H1 (cell line): ENCODE measurements around the gene EN1. TPM values are rescaled to one million over a fixed set of nuclear protein-coding genes. Genes with fewer than 3 reads are reported as not detected.

ENCODE experiments used
- CTCF ChIP-seq, 3 experiments: IDR thresholded peaks; 1 replicate in 2 of 3; 2 replicates in 1 of 3; pipeline versions ENCODE4 v1.5.1 to v1.6.1; 2011; ENCODE audit warnings: low read length in 3 of 3, mild to moderate bottlenecking in 3 of 3, inconsistent platforms in 2 of 3, low read depth in 1 of 3, moderate library complexity in 1 of 3; ENCODE audit not compliant: insufficient read depth in 1 of 3; ENCODE audit errors: control extremely low read depth in 1 of 3
- GABPA ChIP-seq: IDR thresholded peaks from 2 replicates; pipeline ENCODE4 v1.6.1; 2011; ENCODE audit warnings: mild to moderate bottlenecking, low read length, moderate library complexity, borderline replicate concordance; ENCODE audit not compliant: insufficient read depth
- RBBP5 ChIP-seq: IDR thresholded peaks from 2 replicates; pipeline ENCODE4 v1.7.1; 2012; ENCODE audit warnings: low read depth, mild to moderate bottlenecking, inconsistent platforms, low read length, moderate library complexity, borderline replicate concordance
- RFX5 ChIP-seq: IDR thresholded peaks from 2 replicates; pipeline ENCODE4 v1.6.1; 2011; ENCODE audit warnings: low read depth, low read length, improper control_type of control experiment, borderline replicate concordance
- SAP30 ChIP-seq: fragments of 300-600 bp; sonication (generic); IDR thresholded peaks from 2 replicates; pipeline ENCODE4 v1.7.1; 2012; ENCODE audit warnings: low read length, moderate library complexity, mild to moderate bottlenecking, inconsistent platforms; ENCODE audit not compliant: insufficient read depth, insufficient replicate concordance
- polyA plus RNA-seq, 7 experiments: library from polyadenylated mRNA; depleted of rRNA in 3 of 7; stranded (reverse) in 5 of 7; unstranded in 2 of 7; fragments of >200 nt in 5 of 7; fragments of 200-250 nt in 2 of 7; gene quantifications; 1 replicate in 5 of 7; 2 replicates in 1 of 7; 4 replicates in 1 of 7; pipeline versions ENCODE4 v1.2.1 to v1.2.3, GENCODE V29; 2011 to 2013; ENCODE audit warnings: missing spikeins in 2 of 7, mixed read lengths in 2 of 7
- total RNA-seq: library from RNA; stranded (reverse); fragmentation: NEBNext Ultra II Directional; extraction: Animal tissue kit (Norgen Biotek cat#: 25700); gene quantifications from 2 replicates; pipeline ENCODE4 v1.2.1, GENCODE V29; 2021

The EN1 gene
- total and polyA plus RNA-seq, 2 of the 8 experiments (the other 6 are each of a cell fraction or from before 2014, with no cell fraction given): not detected

GRCh38 chr2:118801151-118801550 is 46.3 kb downstream of the EN1 start (continued):
- TF ChIP-seq CTCF (IDR thresholded peaks at IDR 0.05; ENCODE audit: control extremely low read depth in 1 of 3, insufficient read depth in 1 of 3, low read depth in 1 of 3, low read length in 3 of 3) (no peak), SAP30 (no peak), RBBP5 (no peak), RFX5 (no peak), GABPA (no peak)
